HG02970 (cell line): Measurements from ENCODE around the gene SLC46A3.
"Not testable (repeated sequence)": the region's sequence is repeated elsewhere in the genome, so short reads cannot be mapped to it uniquely, and the experiment has no call there.

ENCODE experiments used
- ATAC-seq: cut with Tn5 transposase; IDR thresholded peaks from one replicate; pipeline ENCODE4 v1.9.1; 2021; ENCODE audit warnings: mild to moderate bottlenecking, moderate library complexity, moderate number of reproducible peaks; ENCODE audit not compliant: unreplicated experiment, low FRiP score

The SLC46A3 gene

DNA sequence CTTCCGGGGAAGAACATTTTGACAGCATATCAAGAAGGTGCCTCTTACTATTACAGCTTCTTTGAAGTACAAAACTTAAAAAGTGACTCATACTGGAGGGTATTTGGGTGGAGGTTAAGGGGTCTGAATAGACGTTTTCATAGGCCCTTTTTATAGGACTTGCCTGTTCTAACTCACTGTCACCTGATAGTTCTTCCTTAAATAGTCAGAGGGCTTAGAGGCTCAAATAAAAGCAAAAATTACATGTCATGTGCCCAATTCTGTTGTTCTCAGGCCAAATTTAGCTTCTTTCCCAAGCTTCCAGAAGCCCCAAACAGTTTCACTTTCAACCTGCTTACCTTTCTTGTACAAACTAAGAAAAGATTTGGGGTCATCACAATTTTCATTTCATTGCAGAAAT, 16.1 kb upstream of the SLC46A3 start:
- no peak for ATAC-seq

DNA sequence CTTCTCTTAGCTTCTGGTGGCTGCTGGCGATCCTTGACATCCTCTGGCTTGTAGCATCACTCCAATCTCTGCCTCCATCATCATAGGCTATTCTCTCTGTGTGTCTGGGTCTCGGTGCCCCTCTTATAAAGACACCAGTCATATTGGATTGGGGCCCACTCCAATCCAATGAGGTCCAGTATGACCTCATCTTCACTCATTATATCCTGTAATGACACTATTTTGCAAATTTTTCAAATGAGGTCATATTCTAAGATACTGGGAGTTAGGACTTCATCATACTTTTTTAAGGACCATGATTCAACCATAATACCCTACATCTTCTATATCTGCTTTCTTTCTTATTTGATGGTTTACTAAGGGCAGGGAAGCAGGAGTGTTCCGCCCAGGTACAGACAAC, 12.0 kb upstream of the SLC46A3 start:
- no peak for ATAC-seq

DNA sequence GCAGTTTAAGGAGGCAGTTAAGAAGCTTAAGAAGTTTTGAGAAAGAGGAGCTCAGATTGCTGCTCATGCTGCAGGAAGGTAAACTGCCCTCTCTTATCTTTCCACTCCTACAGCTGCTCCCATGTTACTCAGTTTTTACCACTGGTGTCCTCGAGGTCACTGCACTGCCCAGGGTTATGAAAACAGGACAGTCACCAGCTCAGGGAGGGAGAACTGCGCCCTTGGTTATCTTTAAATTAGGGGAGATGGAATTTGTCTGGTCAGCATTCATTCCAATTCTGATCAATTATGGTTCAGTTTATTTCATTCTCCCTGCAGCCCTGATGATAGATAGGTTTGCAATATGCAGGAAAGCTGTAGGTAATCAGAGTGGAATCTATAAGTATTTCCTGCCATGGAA, 10.8 kb upstream of the SLC46A3 start:
- ATAC-seq: no peak

DNA sequence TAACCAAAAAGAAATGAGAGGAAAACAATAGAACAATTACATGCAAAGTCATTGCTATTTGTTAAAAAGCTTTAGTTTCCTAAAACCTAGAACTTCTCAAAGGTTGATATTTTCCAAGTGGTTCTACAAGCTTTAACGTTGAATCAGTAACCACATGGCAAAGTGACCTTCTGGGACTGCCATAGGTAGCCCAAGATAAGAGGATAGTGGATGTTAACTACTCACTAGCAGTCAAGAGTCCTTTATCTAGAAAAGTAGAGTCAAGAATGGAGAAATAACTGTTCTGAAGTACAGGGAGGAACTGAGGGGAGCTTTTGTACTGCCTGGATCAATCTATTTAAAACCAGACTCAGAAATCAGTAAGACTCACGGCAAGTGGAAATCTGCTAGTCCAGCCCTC, 9.9 kb upstream of the SLC46A3 start:
- no peak for ATAC-seq

DNA sequence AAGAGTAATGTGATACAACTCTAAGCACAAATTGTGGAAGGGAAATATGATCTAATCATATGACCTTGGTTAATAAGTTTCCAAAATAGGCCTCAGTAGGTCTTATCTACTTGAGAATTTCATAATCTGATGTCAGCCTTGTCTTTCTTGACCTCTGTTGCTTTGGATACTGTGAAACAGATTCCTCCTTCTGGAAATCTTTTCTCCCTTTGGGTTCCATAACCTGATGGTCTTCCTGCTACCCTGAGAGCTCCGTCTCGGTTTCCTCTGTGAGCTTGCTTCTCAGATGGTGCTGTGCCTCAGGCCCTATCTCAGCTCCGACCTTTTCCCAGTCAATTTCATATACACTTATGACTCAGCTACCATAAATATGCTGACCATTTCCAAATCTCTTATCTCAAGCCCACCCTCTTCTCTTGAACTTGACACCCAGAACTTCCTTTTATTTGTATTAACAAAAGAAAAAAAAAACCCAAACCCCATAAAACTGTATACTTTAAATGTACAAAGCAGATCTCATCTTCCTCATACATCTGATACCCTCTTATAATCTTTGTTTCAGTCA, 6.4 kb upstream of the SLC46A3 start:
- ATAC-seq: no peak

DNA sequence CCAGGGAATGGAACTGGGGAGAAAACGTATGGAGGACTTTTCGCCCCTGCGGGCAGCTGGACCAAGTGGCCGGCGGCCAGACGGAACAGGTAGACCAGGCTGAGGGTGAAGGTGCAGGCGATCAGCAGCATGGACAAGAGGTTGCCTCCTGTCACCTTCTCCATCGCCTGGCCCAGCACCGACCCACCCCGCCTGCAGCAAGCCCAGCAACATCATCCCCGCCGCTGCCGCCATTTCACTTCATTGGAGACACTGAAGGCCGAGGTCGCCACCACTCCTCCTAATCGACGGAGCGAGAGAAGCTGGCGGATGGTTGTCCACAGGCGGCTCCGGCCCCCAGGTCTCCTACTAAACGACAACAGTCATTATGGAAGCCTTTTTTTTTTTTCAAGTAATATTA, 5.0 kb upstream of the SLC46A3 start:
- ATAC-seq: no peak

DNA sequence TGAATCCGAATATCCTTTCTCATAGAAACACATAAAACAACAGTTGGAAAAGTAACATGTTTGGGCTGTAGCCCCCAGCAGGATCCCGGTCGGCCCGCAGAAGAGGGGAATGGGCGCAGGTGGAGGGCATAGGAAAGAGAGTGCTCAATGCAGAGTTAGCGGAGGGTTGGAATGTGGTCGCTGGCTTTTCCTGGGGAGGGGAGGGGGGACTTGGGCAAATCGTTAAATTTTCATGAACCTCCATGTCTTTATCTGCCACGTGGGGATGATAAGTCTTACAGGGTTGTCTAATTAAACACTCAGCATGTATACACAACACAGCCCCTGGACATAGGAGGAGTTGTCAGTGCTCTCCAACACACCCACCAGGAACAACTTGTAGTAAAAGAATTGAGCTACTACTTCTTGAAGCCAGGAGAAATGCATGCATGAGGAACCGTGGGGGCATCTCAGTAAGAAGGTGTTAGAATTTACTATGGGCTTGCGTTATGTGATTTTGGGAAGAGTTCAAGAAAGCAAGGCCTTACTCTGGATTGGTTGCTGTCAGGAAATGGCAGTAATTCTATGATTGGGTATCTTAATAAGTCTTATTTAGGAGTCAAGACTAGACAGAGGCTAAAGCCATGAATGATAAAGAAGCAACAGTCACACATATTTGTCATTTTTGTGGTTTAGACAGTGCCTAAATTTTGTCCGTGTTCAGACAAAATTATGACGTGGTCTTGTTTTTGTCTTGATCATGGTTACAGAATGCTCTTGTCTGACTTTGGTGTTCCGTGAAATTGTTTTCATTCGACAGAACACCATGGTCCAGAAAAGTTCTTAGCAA, 671 bp upstream of the SLC46A3 start:
- no peak for ATAC-seq

DNA sequence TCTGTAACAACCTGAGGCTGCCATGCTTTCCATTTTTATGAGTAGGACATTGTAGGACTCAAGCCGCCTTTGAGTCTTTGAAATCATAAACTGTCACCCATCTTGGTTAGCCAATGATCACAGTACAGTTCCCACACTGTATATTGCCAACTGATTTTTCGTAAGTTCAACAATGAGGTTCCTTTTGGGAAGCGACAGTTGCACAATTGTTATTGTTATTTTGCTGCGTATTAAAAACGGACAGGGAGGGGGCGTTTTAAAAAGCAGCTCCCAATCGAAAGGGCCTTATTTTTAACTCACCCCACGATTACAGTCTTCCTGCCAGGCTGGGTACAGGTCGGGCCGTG, 601 bp downstream of the SLC46A3 start:
- ATAC-seq: no peak

DNA sequence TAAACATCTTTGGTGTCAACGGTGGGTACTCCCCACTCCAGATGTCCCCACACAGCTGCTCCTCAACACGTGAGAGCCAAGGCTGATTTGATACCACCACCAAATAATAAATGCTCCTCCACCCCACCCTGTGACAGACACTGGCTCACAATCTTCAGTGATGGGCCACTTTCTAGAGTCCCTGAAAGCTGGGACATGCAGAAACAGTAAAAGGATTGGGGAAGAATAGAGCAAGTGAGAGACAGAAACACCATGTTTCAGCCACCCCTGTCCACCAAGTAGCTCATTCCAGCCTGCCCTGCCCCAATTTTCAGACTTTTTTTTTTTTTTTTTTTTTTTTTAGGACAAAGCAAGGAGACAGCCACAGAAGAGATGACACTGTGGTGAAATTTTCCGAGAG, 1.6 kb downstream of the SLC46A3 start:
- no peak for ATAC-seq

DNA sequence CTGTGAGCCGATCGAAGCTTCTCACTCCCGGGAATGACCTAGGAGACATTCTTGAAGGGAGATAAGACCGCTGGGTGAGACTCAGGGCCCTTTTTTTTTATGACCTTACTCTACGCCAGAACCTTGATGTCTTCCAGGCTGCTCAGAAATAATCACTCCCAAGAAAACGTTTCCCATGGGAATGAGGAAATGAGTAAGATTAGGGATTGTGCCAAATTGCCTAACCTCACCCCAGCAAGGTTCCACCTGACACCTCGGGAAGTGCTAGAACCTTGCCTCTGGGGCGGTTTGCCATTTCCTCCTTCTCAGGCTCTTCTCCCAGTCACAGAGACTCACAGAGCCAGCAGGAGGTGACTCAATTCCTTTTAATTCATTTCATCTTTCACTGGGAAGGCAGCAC, 2.3 kb downstream of the SLC46A3 start:
- no peak for ATAC-seq

DNA sequence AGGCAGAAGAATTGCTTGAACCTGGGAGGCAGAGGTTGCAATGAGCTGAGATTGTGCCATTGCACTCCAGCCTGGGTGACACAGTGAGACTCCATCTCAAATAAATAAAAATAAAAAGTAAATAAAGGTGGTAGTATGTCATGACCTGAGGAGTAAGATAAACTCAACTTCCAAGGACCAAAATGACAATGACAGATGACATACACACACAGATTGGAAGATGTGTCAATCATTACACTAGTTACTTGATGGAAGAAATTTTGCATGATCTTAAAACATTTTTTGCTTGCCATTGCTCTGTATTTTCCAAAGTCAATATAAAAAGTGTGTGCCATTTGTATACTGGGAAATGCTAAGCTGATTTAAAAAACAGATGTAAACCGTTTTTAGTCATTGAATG, 4.1 kb downstream of the SLC46A3 start:
- no peak for ATAC-seq

DNA sequence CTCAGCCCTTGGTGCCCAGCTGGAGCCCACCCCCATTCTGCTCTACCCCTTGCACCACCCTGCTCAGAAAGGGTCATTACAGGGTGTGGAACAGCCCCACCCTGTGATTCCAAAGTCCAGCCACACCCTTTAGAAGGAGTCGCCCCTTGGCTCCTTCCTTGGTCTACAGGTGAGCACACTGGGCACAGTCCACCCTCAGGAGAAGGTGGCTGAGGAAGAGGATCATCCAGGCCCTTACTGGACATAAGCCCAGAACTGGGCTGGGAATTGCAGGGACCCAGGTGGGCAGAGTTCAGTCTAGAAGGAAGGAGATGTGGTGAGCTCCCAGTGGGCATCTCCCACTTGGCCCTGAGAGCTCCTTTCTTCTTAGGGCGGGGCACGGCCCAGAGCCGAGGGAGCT, 8.6 kb downstream of the SLC46A3 start:
- ATAC-seq: no peak

DNA sequence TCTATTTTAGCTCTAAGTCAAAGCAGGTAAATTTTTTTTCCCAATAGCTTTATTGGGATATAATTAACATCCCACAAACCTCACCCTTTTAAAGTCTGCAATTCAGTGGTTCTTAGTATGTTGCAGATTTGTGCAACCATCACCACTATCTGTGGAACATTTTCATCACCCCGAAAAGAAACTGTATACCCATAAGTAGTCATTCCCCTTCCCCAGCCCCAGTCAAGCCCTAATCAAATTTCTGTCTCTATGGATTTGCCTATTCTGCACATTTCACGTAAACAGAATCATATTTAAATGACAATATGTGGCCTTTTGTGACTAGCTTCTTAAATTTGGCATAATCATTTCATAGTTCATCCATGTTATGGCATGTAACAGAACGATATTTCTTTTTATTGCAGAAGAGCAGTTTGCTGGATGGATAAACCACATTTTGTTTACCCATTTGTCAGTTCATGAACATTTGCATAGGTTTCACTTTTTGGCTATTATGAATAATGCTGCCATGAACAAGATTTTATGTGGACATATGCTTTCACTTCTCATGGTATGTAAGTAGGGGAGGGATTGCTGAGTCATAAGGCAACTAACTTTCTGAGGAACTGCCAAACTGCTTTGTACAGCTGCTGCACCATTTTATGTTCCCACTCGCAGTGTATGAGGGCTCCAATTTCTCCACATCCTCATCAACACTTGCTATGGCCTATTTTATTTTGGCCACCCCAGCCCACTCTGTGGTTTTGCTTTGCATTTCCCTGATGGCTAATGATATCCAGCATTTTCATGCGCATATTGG, 10.9 kb downstream of the SLC46A3 start:
- ATAC-seq: peak; percentile 84

DNA sequence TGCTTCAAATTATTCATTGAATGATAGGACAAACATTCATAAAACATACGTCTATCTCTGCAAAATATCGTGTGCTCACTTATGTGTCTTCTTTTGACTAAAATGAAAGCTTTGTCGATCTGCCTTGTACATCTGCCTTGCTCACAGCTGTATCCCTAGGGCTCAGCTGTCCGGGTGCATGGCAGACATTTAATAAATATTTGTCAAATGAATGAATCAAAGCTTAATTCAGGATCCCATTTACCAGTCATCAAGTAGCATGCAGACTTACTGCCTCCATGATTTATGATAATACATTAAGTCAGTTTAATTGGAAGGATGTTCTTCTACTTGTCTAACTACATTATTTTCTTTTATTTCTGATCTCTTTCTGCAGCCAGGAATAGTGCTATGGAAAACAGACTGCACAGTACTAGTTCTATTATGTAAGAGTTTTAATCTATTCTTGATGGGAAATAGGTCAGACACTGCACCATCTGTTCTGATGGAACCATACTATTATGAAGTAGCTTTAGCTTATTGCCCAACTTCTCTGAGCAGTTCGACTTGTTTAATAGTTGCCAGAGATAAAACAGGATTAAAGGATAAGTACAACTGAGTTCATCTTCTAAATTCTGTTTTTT, 13.2 kb downstream of the SLC46A3 start:
- ATAC-seq: no peak

DNA sequence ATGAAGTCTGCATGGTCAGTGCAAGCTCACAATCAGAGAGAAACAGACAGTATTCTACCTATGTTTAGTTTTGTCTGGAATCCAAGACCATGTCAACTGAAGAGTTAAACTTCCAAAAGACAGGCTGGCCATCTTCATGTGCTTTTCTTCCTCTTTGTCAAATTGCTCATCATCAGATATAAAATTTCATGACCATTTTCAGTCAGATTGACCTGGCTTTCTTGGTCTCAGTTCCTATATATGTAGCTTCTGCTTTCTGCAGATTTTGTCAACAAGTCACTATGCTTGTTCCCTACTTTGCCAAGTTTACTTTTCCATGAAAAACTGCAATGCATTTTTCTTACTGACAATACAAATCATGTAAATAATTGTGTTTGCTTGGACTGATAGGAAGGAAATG, 13.9 kb downstream of the SLC46A3 start:
- no peak for ATAC-seq

DNA sequence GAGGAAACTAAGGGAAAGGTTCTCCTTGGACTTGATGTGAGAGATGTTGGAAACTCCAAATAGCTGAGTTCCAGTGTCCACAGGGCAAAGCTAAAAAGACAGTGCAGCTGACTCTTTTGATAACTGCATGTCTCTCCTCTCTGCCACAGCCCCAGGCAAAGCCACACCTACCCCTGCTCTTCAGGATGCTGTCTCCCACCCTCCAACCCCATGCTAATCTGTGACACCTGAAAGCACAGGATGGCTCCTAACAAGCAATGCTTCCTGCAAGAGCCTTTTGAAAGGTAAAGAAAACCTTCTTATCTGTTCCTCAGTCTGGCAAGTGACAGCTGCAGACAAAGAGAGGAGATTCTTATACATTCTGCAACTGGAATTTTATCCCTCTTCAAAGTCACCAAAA, 14.5 kb downstream of the SLC46A3 start:
- ATAC-seq: no peak

DNA sequence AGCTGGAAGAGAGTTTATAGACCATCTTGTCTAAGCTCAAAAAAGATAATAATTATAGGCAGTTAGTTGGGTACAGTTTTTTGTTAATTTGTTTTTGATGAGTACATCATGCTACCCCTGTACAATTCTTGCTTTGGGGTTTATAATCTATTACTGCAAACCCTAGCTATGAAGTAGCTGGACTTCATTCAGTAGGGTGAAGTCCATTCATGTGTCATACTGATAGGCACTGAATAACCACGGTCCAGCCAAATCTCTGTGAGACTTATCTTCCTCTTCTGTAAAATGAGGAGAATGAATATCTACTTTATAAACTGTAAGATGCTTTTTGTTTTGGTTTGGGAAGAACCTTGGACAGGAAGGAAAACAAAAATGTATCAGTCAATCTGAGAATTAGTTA, 19.5 kb downstream of the SLC46A3 start:
- no peak for ATAC-seq

DNA sequence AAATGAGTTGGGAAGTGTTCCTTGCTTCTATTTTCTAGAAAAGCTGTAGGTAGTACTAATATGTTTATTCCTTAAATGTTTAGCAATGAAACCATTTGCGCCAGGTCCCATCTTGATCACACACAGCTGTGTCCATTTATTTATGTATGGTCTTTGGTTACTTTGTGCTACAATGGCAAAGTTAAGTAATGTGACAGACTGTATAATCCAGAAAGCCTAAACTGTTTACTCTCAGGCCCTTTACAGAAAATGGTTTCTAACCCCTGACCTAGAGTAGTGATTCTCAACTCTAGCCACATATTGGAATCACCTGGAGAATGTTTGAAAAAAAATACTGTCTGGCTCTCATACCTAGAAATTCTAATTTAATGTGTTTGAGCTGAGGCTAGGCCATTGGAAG, 21.3 kb downstream of the SLC46A3 start:
- no peak for ATAC-seq

DNA sequence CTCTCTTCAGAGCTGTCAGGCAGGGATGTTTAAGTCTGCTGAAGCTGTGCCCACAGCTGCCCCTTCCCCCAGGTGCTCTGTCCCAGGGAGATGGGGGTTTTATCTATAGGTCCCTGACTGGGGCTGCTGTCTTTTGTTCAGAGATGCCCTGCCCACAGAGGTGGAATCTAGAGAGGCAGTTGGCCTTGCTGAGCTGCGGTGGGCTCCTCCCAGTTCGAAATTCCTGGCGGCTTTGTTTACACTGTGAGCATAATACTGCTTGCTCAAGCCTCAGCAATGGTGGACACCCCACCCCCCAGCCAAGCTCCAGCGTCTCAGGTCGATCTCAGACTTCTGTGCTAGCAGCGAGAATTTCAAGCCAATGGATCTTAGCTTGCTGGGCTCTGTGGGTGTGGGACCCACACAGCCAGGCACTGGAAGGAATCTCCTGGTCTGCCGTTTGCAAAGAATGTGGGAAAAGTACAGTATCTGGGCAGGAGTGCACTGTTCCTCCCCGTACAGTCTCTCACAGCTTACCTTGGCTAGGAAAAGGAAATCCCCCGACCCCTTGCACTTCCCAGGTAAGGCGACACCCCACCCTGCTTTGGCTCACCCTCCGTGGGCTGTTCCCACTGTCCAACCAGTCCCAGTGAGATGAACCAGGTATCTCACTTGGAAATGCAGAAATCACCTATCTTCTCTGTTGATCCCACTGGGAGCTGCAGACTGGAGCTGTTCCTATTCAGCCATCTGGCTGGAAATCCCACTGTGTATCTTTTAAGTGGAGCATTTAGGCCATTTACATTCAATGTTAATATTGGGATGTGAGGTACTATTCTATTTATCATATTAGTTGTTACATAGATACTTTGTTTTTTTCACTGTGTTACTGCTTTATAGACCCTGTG, 24.9 kb downstream of the SLC46A3 start:
- not testable (repeated sequence) for ATAC-seq

DNA sequence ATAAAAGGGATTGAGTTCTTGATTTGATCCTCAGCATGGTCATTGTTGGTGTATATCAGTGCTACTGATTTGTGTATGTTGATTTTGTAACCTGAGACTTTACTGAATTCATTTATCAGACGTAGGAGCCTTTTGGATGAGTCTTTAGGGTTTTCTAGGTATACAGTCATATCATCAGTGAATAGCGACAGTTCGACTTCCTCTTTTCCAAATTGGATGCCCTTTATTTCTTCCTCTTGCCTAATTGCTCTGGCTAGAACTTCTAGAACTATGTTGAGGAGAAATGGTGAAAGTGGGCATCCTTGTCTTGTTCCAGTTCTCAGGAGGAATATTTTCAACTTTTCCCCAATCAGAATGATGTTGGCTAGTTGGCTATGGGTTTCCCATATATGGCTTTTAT, 32.9 kb downstream of the SLC46A3 start:
- no peak for ATAC-seq
